RWPE1 (cell line): ENCODE results near the gene C3orf52.
"Not testable (repeated sequence)": the region's sequence is repeated elsewhere in the genome, so short reads cannot be mapped to it uniquely, and the experiment has no call there.

ENCODE experiments used
- CTCF ChIA-PET: fragments of 350-600 bp; sonication (Branson Sonifier 250); formaldehyde crosslinking; extraction: SDS; loops from one replicate; lab custom pipeline; 2021; lab: Yijun Ruan, JAX
- POLR2A ChIA-PET: fragments of 400-600 bp; formaldehyde crosslinking; extraction: SDS; loops from one replicate; lab custom pipeline; 2020; ENCODE audit warnings: antibody characterized with exemption; ENCODE audit not compliant: low non-redundant PET; lab: Yijun Ruan, JAX
- DNase-seq: peaks from one replicate; pipeline ENCODE4 v3.0.0; 2012; ENCODE audit warnings: low spot score
- H3K27ac ChIP-seq: fragments of 450-650 bp; 2 replicates; pipeline ENCODE4 v1.5.1; 2017
- CTCF ChIP-seq: fragments of 450-650 bp; conservative IDR thresholded peaks from 2 replicates; pipeline ENCODE4 v1.5.1; 2017; ENCODE audit warnings: low read depth, mild to moderate bottlenecking

Gene C3orf52

GRCh38 chr3:112046599-112046998 lies 39.6 kb upstream of the C3orf52 start:
- H3K27ac ChIP-seq = no peak overlapping the region
- CTCF ChIA-PET = no interaction called here
- DNase-seq = peak; percentile 20
- POLR2A ChIA-PET = no interaction called here
- no peak for TF ChIP-seq CTCF

GRCh38 chr3:112047264-112047663 lies 38.9 kb upstream of the C3orf52 start:
- no peak for TF ChIP-seq CTCF
- CTCF ChIA-PET = no interaction called here
- POLR2A ChIA-PET = no interaction called here
- H3K27ac ChIP-seq = no peak overlapping the region
- no peak for DNase-seq

- ChIA-PET POLR2A (no interaction called here), CTCF (no interaction called here)
- DNase-seq = no peak
- H3K27ac ChIP-seq = no peak overlapping the region
- no peak for TF ChIP-seq CTCF
These were observed 37.3 kb upstream of the C3orf52 start for GRCh38 chr3:112048911-112049310.

GRCh38 chr3:112053229-112053628 lies 33.0 kb upstream of the C3orf52 start:
- no peak overlapping the region for H3K27ac ChIP-seq
- POLR2A ChIA-PET = interaction anchor here (0.5 kb wide), 1 partner anchor 10 kb away, joined by 3 read pairs; no protein-coding TSS in a partner anchor
- CTCF ChIA-PET = no interaction called here
- TF ChIP-seq CTCF = no peak
- no peak for DNase-seq

- no peak overlapping the region for H3K27ac ChIP-seq
- DNase-seq = peak; percentile 30
- POLR2A ChIA-PET = no interaction called here
- TF ChIP-seq CTCF = no peak
- CTCF ChIA-PET = interaction anchor here (0.6 kb wide), 1 partner anchor 121 kb away, joined by 3 read pairs; no protein-coding TSS in a partner anchor
These were observed 29.7 kb upstream of the C3orf52 start for GRCh38 chr3:112056451-112056929.

- ChIA-PET CTCF (no interaction called here), POLR2A (no interaction called here)
- no peak for TF ChIP-seq CTCF
- DNase-seq = no peak
- no peak overlapping the region for H3K27ac ChIP-seq
These were observed 26.7 kb upstream of the C3orf52 start for GRCh38 chr3:112059497-112059896.

GRCh38 chr3:112061152-112061551 lies 25.0 kb upstream of the C3orf52 start:
- POLR2A ChIA-PET = no interaction called here
- no peak for TF ChIP-seq CTCF
- no peak for DNase-seq
- CTCF ChIA-PET = no interaction called here
- no peak overlapping the region for H3K27ac ChIP-seq

- POLR2A ChIA-PET, CTCF ChIA-PET, DNase-seq: not testable (repeated sequence)
- H3K27ac ChIP-seq = peak overlapping the region; percentile 20; the same call in 1 of the 2 replicates
These were observed 13.7 kb upstream of the C3orf52 start for GRCh38 chr3:112072387-112073060.
